Activated naive CD4-positive, alpha-beta T cell treated with anti-CD3 and anti-CD28 coated beads for 36 hours (primary cell): ENCODE measurements around the gene CCSER1. TPM values are rescaled to one million over a fixed set of nuclear protein-coding genes. Genes with fewer than 3 reads are reported as not detected.
"Not testable (repeated sequence)": the region's sequence is repeated elsewhere in the genome, so short reads cannot be mapped to it uniquely, and the experiment has no call there.

Experiments
- CTCF ChIA-PET: fragments of 350-600 bp; sonication (Branson Sonifier 250); formaldehyde crosslinking; loops from one replicate; lab custom pipeline; 2021; ENCODE audit warnings: antibody characterized with exemption; lab: Charles Lee
- DNase-seq: peaks from one replicate; pipeline ENCODE4 v3.0.0-alpha.2; 2020
- H3K27ac Mint-ChIP-seq: one replicate; pipeline ENCODE4 v1.8.0; 2021; ENCODE audit warnings: mild to moderate bottlenecking, mixed read lengths
- H3K27me3 Mint-ChIP-seq: one replicate; pipeline ENCODE4 v1.8.0; 2021; ENCODE audit warnings: low read depth, mixed read lengths
- H3K36me3 Mint-ChIP-seq: one replicate; pipeline ENCODE4 v1.8.0; 2021; ENCODE audit warnings: low read depth, mixed read lengths
- H3K4me1 Mint-ChIP-seq: one replicate; pipeline ENCODE4 v1.8.0; 2021; ENCODE audit warnings: low read depth, mixed read lengths
- H3K4me3 Mint-ChIP-seq: one replicate; pipeline ENCODE4 v1.8.0; 2021; ENCODE audit warnings: mild to moderate bottlenecking, moderate library complexity, mixed read lengths
- H3K9me3 Mint-ChIP-seq: one replicate; pipeline ENCODE4 v1.8.0; 2021; ENCODE audit warnings: mixed read lengths
- intact Hi-C: fragments of 100-400 bp; cut with micrococcal nuclease; formaldehyde crosslinking; loops from one replicate; pipeline ENCODE4 v1.15.1; 2023
- total RNA-seq, 2 experiments: library from RNA; stranded (reverse); gene quantifications; one replicate each; pipeline ENCODE4 v1.2.3, GENCODE V29; 2021

The CCSER1 gene
- total RNA-seq, 2 experiments from 2014 or later = not detected

GRCh38 chr4:90852237-90852636 is 725.0 kb downstream of the CCSER1 start:
- CTCF ChIA-PET = no interaction called here
- DNase-seq = no peak
- Mint-ChIP-seq H3K27ac (no peak overlapping the region), H3K27me3 (no peaks in the 10 kb centered on the region), H3K4me3 (no peak overlapping the region), H3K9me3 (peaks cover 5% of the 10 kb centered on the region), H3K4me1 (no peaks in the 10 kb centered on the region), H3K36me3 (no peaks in the 10 kb centered on the region)
- intact Hi-C loops = no loop called here

- Mint-ChIP-seq H3K4me1 (no peaks in the 10 kb centered on the region), H3K27ac (no peak overlapping the region), H3K4me3 (no peak overlapping the region), H3K9me3 (no peaks in the 10 kb centered on the region), H3K36me3 (no peaks in the 10 kb centered on the region), H3K27me3 (no peaks in the 10 kb centered on the region)
- CTCF ChIA-PET = no interaction called here
- intact Hi-C loops = no loop called here
- no peak for DNase-seq
Measured at GRCh38 chr4:90855111-90855510, 727.9 kb downstream of the CCSER1 start.

GRCh38 chr4:90857081-90857820 is 730.1 kb downstream of the CCSER1 start:
- no peaks in the 10 kb centered on the region for H3K9me3 Mint-ChIP-seq
- H3K4me1 Mint-ChIP-seq = no peaks in the 10 kb centered on the region
- no peak for DNase-seq
- H3K36me3 Mint-ChIP-seq = no peaks in the 10 kb centered on the region
- no peak overlapping the region for H3K27ac Mint-ChIP-seq
- no peak overlapping the region for H3K4me3 Mint-ChIP-seq
- intact Hi-C loops = no loop called here
- no peaks in the 10 kb centered on the region for H3K27me3 Mint-ChIP-seq
- CTCF ChIA-PET = no interaction called here

GRCh38 chr4:90875791-90876190 is 748.6 kb downstream of the CCSER1 start:
- Mint-ChIP-seq H3K36me3 (no peaks in the 10 kb centered on the region), H3K27ac (no peak overlapping the region), H3K4me1 (no peaks in the 10 kb centered on the region), H3K9me3 (no peaks in the 10 kb centered on the region), H3K4me3 (no peak overlapping the region), H3K27me3 (no peaks in the 10 kb centered on the region)
- CTCF ChIA-PET = interaction anchor here (1.0 kb wide), 1 partner anchor 75 kb away, joined by 3 read pairs; no protein-coding TSS in a partner anchor
- no peak for DNase-seq
- intact Hi-C loops = no loop called here

GRCh38 chr4:90876296-90876695 is 749.1 kb downstream of the CCSER1 start:
- Mint-ChIP-seq H3K4me1 (no peaks in the 10 kb centered on the region), H3K9me3 (no peaks in the 10 kb centered on the region), H3K27me3 (no peaks in the 10 kb centered on the region), H3K4me3 (no peak overlapping the region), H3K27ac (no peak overlapping the region), H3K36me3 (no peaks in the 10 kb centered on the region)
- CTCF ChIA-PET = interaction anchor here (1.0 kb wide), 1 partner anchor 76 kb away, joined by 3 read pairs; no protein-coding TSS in a partner anchor
- DNase-seq = no peak
- intact Hi-C loops = no loop called here

- DNase-seq = no peak
- Mint-ChIP-seq H3K4me1 (no peaks in the 10 kb centered on the region), H3K36me3 (no peaks in the 10 kb centered on the region), H3K4me3 (no peak overlapping the region), H3K27me3 (no peaks in the 10 kb centered on the region), H3K9me3 (peaks cover 4% of the 10 kb centered on the region), H3K27ac (no peak overlapping the region)
- intact Hi-C loops = no loop called here
- CTCF ChIA-PET = interaction anchor here (0.6 kb wide), 1 partner anchor 1894 kb away, joined by 3 read pairs; no protein-coding TSS in a partner anchor
Measured at GRCh38 chr4:90883519-90883918, 756.3 kb downstream of the CCSER1 start.

- Mint-ChIP-seq H3K4me1 (no peaks in the 10 kb centered on the region), H3K36me3 (no peaks in the 10 kb centered on the region), H3K9me3 (peaks cover 2% of the 10 kb centered on the region), H3K27me3 (no peaks in the 10 kb centered on the region), H3K4me3 (no peak overlapping the region), H3K27ac (no peak overlapping the region)
- intact Hi-C loops = no loop called here
- CTCF ChIA-PET = no interaction called here
- no peak for DNase-seq
Measured at GRCh38 chr4:90888571-90888970, 761.4 kb downstream of the CCSER1 start.

- CTCF ChIA-PET = no interaction called here
- H3K36me3 Mint-ChIP-seq = no peaks in the 10 kb centered on the region
- intact Hi-C loops = no loop called here
- DNase-seq = no peak
- H3K4me1 Mint-ChIP-seq = no peaks in the 10 kb centered on the region
- H3K27ac Mint-ChIP-seq = no peak overlapping the region
- no peaks in the 10 kb centered on the region for H3K27me3 Mint-ChIP-seq
- peaks cover 2% of the 10 kb centered on the region for H3K9me3 Mint-ChIP-seq
- H3K4me3 Mint-ChIP-seq = no peak overlapping the region
Measured at GRCh38 chr4:90889171-90889570, 762.0 kb downstream of the CCSER1 start.

- CTCF ChIA-PET, H3K27me3 Mint-ChIP-seq, H3K27ac Mint-ChIP-seq, intact Hi-C loops, H3K4me1 Mint-ChIP-seq, H3K36me3 Mint-ChIP-seq, DNase-seq, H3K4me3 Mint-ChIP-seq: not testable (repeated sequence)
- H3K9me3 Mint-ChIP-seq = peaks cover 22% of the 10 kb centered on the region
Measured at GRCh38 chr4:90903413-90903812, 776.2 kb downstream of the CCSER1 start.

- CTCF ChIA-PET = no interaction called here
- intact Hi-C loops = no loop called here
- Mint-ChIP-seq H3K4me3 (no peak overlapping the region), H3K27me3 (no peaks in the 10 kb centered on the region), H3K9me3 (peaks cover 22% of the 10 kb centered on the region), H3K4me1 (no peaks in the 10 kb centered on the region), H3K36me3 (no peaks in the 10 kb centered on the region), H3K27ac (no peak overlapping the region)
- DNase-seq = no peak
Measured at GRCh38 chr4:90904021-90904420, 776.8 kb downstream of the CCSER1 start.

GRCh38 chr4:90906239-90906638 is 779.0 kb downstream of the CCSER1 start:
- no peaks in the 10 kb centered on the region for H3K36me3 Mint-ChIP-seq
- no peaks in the 10 kb centered on the region for H3K4me1 Mint-ChIP-seq
- intact Hi-C loops = no loop called here
- CTCF ChIA-PET = no interaction called here
- H3K9me3 Mint-ChIP-seq = peaks cover 14% of the 10 kb centered on the region
- H3K4me3 Mint-ChIP-seq = no peak overlapping the region
- no peaks in the 10 kb centered on the region for H3K27me3 Mint-ChIP-seq
- no peak overlapping the region for H3K27ac Mint-ChIP-seq
- no peak for DNase-seq

GRCh38 chr4:90911724-90912434 is 784.7 kb downstream of the CCSER1 start:
- H3K27ac Mint-ChIP-seq, H3K4me3 Mint-ChIP-seq, H3K4me1 Mint-ChIP-seq, H3K36me3 Mint-ChIP-seq, CTCF ChIA-PET, H3K27me3 Mint-ChIP-seq, H3K9me3 Mint-ChIP-seq, intact Hi-C loops, DNase-seq: not testable (repeated sequence)

GRCh38 chr4:90922174-90922573 is 795.0 kb downstream of the CCSER1 start:
- Mint-ChIP-seq H3K9me3 (peaks cover 2% of the 10 kb centered on the region), H3K4me3 (no peak overlapping the region), H3K4me1 (no peaks in the 10 kb centered on the region), H3K27me3 (no peaks in the 10 kb centered on the region), H3K36me3 (no peaks in the 10 kb centered on the region), H3K27ac (no peak overlapping the region)
- CTCF ChIA-PET = no interaction called here
- DNase-seq = no peak
- intact Hi-C loops = no loop called here
